ENCODE results near the gene CRHR2.
"Not testable (repeated sequence)": the region's sequence is repeated elsewhere in the genome, so short reads cannot be mapped to it uniquely, and the experiment has no call there.

Gene CRHR2

DNA sequence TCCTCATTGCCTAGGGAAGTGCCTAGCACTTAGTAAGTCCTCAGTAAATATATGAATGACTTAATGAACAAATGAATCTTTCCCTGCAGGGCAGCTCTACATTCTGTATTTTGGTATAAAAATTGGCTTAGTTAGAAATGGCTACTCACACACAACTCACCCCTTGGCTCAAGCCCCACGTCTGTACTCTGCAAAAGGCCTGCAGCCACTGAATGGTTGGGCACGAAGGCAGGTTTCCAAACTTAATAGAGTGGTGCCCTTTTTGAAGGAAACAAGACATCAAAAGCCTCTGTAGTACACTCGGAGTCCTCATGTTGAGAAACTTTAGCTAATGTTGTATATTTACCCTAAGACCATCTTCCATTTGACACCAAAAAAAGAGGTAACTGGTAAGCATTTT lies 36.6 kb downstream of the CRHR2 start:
- H3K27ac Mint-ChIP-seq = no peak overlapping the region
- H3K27me3 Mint-ChIP-seq = no peaks in the 10 kb centered on the region
- H3K4me1 Mint-ChIP-seq (ENCODE audit: low read depth) = no peaks in the 10 kb centered on the region
- peaks cover 51% of the 10 kb centered on the region for H3K36me3 Mint-ChIP-seq (ENCODE audit: low read depth)
- no peaks in the 10 kb centered on the region for H3K9me3 Mint-ChIP-seq
- no peak for DNase-seq
- no peak overlapping the region for H3K4me3 Mint-ChIP-seq

GRCh38 chr7:30644286-30644955 lies 37.8 kb downstream of the CRHR2 start:
- no peak for DNase-seq
- Mint-ChIP-seq H3K9me3 (no peaks in the 10 kb centered on the region), H3K27me3 (no peaks in the 10 kb centered on the region), H3K36me3 (ENCODE audit: low read depth) (peaks cover 52% of the 10 kb centered on the region), H3K27ac (peak overlapping the region; percentile 47), H3K4me3 (no peak overlapping the region), H3K4me1 (ENCODE audit: low read depth) (no peaks in the 10 kb centered on the region)

DNA sequence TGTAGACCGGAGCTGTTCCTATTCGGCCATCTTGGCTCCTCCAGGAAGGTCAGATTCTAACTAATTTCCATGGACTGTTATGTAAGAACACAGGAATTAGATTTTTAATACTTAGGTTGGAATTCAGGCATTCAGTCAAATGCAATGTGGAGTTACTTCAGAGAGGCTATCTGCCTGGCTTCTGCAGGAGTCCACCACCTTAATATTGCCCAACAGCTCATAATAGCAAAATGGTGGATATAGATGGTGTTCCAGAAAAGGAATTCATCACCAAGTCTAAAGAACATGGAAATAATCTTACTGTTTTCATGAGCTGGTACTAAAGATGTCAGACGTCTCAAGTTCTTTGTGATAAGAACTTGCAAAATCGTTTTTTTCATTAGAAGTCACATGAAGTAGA lies 39.5 kb downstream of the CRHR2 start:
- Mint-ChIP-seq H3K4me3 (no peak overlapping the region), H3K27ac (no peak overlapping the region), H3K27me3 (no peaks in the 10 kb centered on the region), H3K9me3 (no peaks in the 10 kb centered on the region), H3K4me1 (ENCODE audit: low read depth) (no peaks in the 10 kb centered on the region), H3K36me3 (ENCODE audit: low read depth) (peaks cover 56% of the 10 kb centered on the region)
- DNase-seq = no peak

- not testable (repeated sequence) for H3K27me3 Mint-ChIP-seq; H3K9me3 Mint-ChIP-seq; H3K4me1 Mint-ChIP-seq (ENCODE audit: low read depth); DNase-seq; H3K27ac Mint-ChIP-seq; H3K4me3 Mint-ChIP-seq
- H3K36me3 Mint-ChIP-seq (ENCODE audit: low read depth) = peaks cover 54% of the 10 kb centered on the region
Measured at GRCh38 chr7:30642322-30642721, 39.9 kb downstream of the CRHR2 start.

DNA sequence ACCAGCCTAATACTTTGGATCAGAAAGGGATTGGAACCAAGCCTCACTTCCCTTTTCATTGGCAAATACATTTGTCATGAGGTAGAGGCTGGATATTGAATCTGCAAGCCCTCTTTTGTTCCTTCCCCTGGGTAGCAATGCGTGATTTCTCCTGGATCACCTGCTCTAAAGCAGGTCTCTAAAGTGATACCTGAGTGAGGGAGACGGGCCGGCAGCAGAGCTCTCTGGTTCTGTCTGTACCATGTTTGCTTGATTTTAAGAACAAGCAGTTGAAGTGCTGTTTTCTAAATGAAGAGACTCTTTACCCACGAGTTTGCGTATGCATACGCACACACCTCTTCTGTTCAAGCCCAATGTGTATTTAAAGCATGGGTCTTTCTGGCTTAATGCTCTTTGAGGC lies 46.5 kb downstream of the CRHR2 start:
- Mint-ChIP-seq H3K27ac (no peak overlapping the region), H3K9me3 (no peaks in the 10 kb centered on the region), H3K36me3 (ENCODE audit: low read depth) (peaks cover 64% of the 10 kb centered on the region), H3K4me1 (ENCODE audit: low read depth) (no peaks in the 10 kb centered on the region), H3K27me3 (no peaks in the 10 kb centered on the region), H3K4me3 (no peak overlapping the region)
- DNase-seq = no peak

GRCh38 chr7:30634634-30635201 lies 47.5 kb downstream of the CRHR2 start:
- no peak overlapping the region for H3K27ac Mint-ChIP-seq
- no peaks in the 10 kb centered on the region for H3K27me3 Mint-ChIP-seq
- no peaks in the 10 kb centered on the region for H3K4me1 Mint-ChIP-seq (ENCODE audit: low read depth)
- H3K9me3 Mint-ChIP-seq = no peaks in the 10 kb centered on the region
- no peak for DNase-seq
- H3K36me3 Mint-ChIP-seq (ENCODE audit: low read depth) = peaks cover 75% of the 10 kb centered on the region
- H3K4me3 Mint-ChIP-seq = no peak overlapping the region

- Mint-ChIP-seq H3K4me3 (no peak overlapping the region), H3K27me3 (no peaks in the 10 kb centered on the region), H3K36me3 (ENCODE audit: low read depth) (peaks cover 77% of the 10 kb centered on the region), H3K4me1 (ENCODE audit: low read depth) (no peaks in the 10 kb centered on the region), H3K9me3 (no peaks in the 10 kb centered on the region), H3K27ac (no peak overlapping the region)
- no peak for DNase-seq
Measured at GRCh38 chr7:30634193-30634626, 48.0 kb downstream of the CRHR2 start.

- peaks cover 3% of the 10 kb centered on the region for H3K4me1 Mint-ChIP-seq (ENCODE audit: low read depth)
- DNase-seq = no peak
- H3K9me3 Mint-ChIP-seq = no peaks in the 10 kb centered on the region
- H3K36me3 Mint-ChIP-seq (ENCODE audit: low read depth) = peaks cover 85% of the 10 kb centered on the region
- H3K27ac Mint-ChIP-seq = peak overlapping the region; percentile 22
- H3K4me3 Mint-ChIP-seq = no peak overlapping the region
- H3K27me3 Mint-ChIP-seq = no peaks in the 10 kb centered on the region
Measured at GRCh38 chr7:30633223-30633622, 49.0 kb downstream of the CRHR2 start.

DNA sequence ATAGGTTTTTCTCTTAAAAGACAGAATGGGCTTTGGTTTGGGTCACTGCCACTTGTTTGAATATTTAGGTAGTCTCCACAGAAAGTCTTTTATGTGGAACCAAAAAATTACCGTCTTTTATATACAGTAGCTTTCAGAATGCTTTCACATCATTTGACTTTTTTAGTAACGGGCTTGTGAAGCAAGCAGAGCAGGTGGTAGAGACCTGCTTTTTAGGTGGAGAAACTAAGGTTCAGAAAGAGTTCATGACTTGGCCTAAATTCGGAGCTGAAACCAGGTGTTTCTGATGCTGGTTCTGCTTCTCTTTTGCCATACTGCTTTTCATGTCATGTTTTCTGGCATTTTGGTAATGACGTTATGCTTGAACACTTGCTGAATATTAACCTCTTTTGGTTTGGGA lies 51.3 kb downstream of the CRHR2 start:
- no peaks in the 10 kb centered on the region for H3K9me3 Mint-ChIP-seq
- H3K36me3 Mint-ChIP-seq (ENCODE audit: low read depth) = peaks cover 100% of the 10 kb centered on the region
- no peak overlapping the region for H3K4me3 Mint-ChIP-seq
- no peaks in the 10 kb centered on the region for H3K27me3 Mint-ChIP-seq
- no peak for DNase-seq
- H3K4me1 Mint-ChIP-seq (ENCODE audit: low read depth) = peaks cover 22% of the 10 kb centered on the region
- H3K27ac Mint-ChIP-seq = peak overlapping the region; percentile 18

DNA sequence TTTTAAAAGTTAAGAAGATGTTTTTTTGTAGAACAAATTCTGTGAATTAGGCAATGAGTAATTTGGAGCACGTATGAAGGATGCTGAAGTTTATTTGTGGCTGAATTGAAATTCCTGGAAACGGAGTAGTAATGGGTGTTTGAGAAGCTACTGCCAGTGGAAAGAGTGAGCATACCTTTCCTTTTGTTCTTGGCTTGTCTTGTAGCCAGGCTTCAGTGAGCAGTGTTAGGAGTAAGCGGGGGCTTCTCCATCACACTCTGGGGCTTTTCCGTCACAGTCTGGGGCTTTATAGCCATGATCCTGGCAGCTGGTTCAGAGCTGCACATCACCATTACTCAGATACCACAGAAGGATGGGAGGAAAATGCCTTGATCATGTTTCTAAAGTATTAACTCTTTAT lies 55.2 kb downstream of the CRHR2 start:
- peaks cover 98% of the 10 kb centered on the region for H3K36me3 Mint-ChIP-seq (ENCODE audit: low read depth)
- H3K4me1 Mint-ChIP-seq (ENCODE audit: low read depth) = peaks cover 34% of the 10 kb centered on the region
- no peak overlapping the region for H3K4me3 Mint-ChIP-seq
- no peaks in the 10 kb centered on the region for H3K27me3 Mint-ChIP-seq
- H3K9me3 Mint-ChIP-seq = no peaks in the 10 kb centered on the region
- DNase-seq = no peak
- peak overlapping the region; percentile 92 for H3K27ac Mint-ChIP-seq

GRCh38 chr7:30625283-30625682 lies 57.0 kb downstream of the CRHR2 start:
- Mint-ChIP-seq H3K9me3 (no peaks in the 10 kb centered on the region), H3K36me3 (ENCODE audit: low read depth) (peaks cover 95% of the 10 kb centered on the region), H3K4me1 (ENCODE audit: low read depth) (peaks cover 34% of the 10 kb centered on the region), H3K4me3 (no peak overlapping the region), H3K27me3 (no peaks in the 10 kb centered on the region), H3K27ac (peak overlapping the region; percentile 92)
- DNase-seq = no peak

DNA sequence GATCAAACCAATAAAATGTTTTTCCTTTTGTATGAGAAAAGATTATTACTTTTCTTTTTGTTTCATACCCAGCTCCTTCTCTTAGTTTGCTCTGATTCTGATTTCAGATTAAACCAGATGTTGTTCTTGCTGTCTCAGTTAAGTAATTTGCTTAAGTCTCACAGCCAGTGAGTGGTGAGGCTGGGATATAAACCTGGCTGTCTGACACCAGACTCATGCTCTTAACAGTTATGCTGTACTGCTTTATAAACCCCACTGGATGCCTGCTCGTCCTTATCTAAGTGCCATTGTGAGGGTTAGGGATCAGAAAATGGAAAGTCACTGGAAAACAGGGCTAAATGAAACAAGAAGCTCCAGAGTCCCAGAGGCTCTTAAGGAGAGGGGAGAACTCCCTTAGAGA lies 63.3 kb downstream of the CRHR2 start:
- H3K36me3 Mint-ChIP-seq (ENCODE audit: low read depth) = peaks cover 93% of the 10 kb centered on the region

GRCh38 chr7:30618080-30618676 lies 64.1 kb downstream of the CRHR2 start:
- Mint-ChIP-seq H3K27ac (no peak overlapping the region), H3K4me1 (ENCODE audit: low read depth) (peaks cover 15% of the 10 kb centered on the region), H3K27me3 (no peaks in the 10 kb centered on the region), H3K36me3 (ENCODE audit: low read depth) (peaks cover 93% of the 10 kb centered on the region), H3K4me3 (no peak overlapping the region), H3K9me3 (no peaks in the 10 kb centered on the region)
- no peak for DNase-seq

More for the DNA sequence above, 63.3 kb downstream of the CRHR2 start:
- Mint-ChIP-seq H3K27ac (no peak overlapping the region), H3K27me3 (no peaks in the 10 kb centered on the region), H3K4me1 (ENCODE audit: low read depth) (peaks cover 7% of the 10 kb centered on the region), H3K9me3 (no peaks in the 10 kb centered on the region), H3K4me3 (no peak overlapping the region)
- no peak for DNase-seq

- Mint-ChIP-seq H3K27me3 (no peaks in the 10 kb centered on the region), H3K4me1 (ENCODE audit: low read depth) (peaks cover 23% of the 10 kb centered on the region), H3K27ac (peak overlapping the region; percentile 11), H3K36me3 (ENCODE audit: low read depth) (peaks cover 94% of the 10 kb centered on the region), H3K9me3 (no peaks in the 10 kb centered on the region), H3K4me3 (no peak overlapping the region)
- no peak for DNase-seq
Measured at GRCh38 chr7:30617359-30617758, 64.9 kb downstream of the CRHR2 start.

- H3K4me1 Mint-ChIP-seq (ENCODE audit: low read depth) = peaks cover 30% of the 10 kb centered on the region
- no peak overlapping the region for H3K4me3 Mint-ChIP-seq
- H3K27ac Mint-ChIP-seq = peak overlapping the region; percentile 9
- no peaks in the 10 kb centered on the region for H3K27me3 Mint-ChIP-seq
- H3K9me3 Mint-ChIP-seq = no peaks in the 10 kb centered on the region
- DNase-seq = no peak
- peaks cover 94% of the 10 kb centered on the region for H3K36me3 Mint-ChIP-seq (ENCODE audit: low read depth)
Measured at GRCh38 chr7:30616318-30616717, 65.9 kb downstream of the CRHR2 start.
